Endothelial cell of coronary artery (primary cell): ENCODE results near the gene EHBP1L1. TPM values are rescaled to one million over a fixed set of nuclear protein-coding genes. Genes with fewer than 3 reads are reported as not detected.

Experiments
- total RNA-seq: library from RNA; depleted of rRNA; stranded (reverse); fragments of >200 nt; gene quantifications from 2 replicates; pipeline ENCODE4 v1.2.3, GENCODE V29; 2014

The EHBP1L1 gene
- 27.8 and 58.7 TPM in 2 replicates for total RNA-seq

GRCh38 chr11:65575568-65576231 lies at the start of gene EHBP1L1:
Gene EHBP1L1, plus strand, starts transcription at chr11:65576053. Its CDS starts 250 bp downstream, at chr11:65576303.

GRCh38 chr11:65558002-65558929 lies 17.6 kb upstream of the EHBP1L1 start, which contains the start of gene LTBP3:
Gene LTBP3, minus strand, starts transcription at chr11:65558359. Its CDS starts 400 bp downstream, at chr11:65557959.

GRCh38 chr11:65569973-65570918 lies 5.6 kb upstream of the EHBP1L1 start, which contains the start of gene ZNRD2:
Gene ZNRD2, plus strand, starts transcription at chr11:65570477. Its CDS starts 15 bp downstream, at chr11:65570492.

GRCh38 chr11:65572356-65573051 lies 3.3 kb upstream of the EHBP1L1 start, which contains the start of gene FAM89B:
Gene FAM89B, plus strand, starts transcription at chr11:65572538. Its CDS starts 132 bp downstream, at chr11:65572670.

GRCh38 chr11:65595543-65596281 lies 19.9 kb downstream of the EHBP1L1 start, which contains the start of gene KCNK7:
Gene KCNK7, minus strand, starts transcription at chr11:65595800. Its CDS starts 28 bp downstream, at chr11:65595772.

GRCh38 chr11:65615229-65615949 lies 39.5 kb downstream of the EHBP1L1 start, which contains the start of gene PCNX3:
Gene PCNX3, plus strand, starts transcription at chr11:65615776. Its CDS starts 536 bp downstream, at chr11:65616312.

GRCh38 chr11:65637794-65638419 lies 62.1 kb downstream of the EHBP1L1 start, which contains the start of gene SIPA1:
Gene SIPA1, plus strand, starts transcription at chr11:65638101. Its CDS starts 2,821 bp downstream, at chr11:65640922.

Other genes starting within 250 kb of the EHBP1L1 start
- gene DPF2, start 242.2 kb upstream of the EHBP1L1 start, total RNA-seq: 24.2 and 27.9 TPM in 2 replicates
- 0.09 and 0.27 TPM in 2 replicates for gene TIGD3, start 221.3 kb upstream of the EHBP1L1 start, total RNA-seq
- 0.75 and 0.90 TPM in 2 replicates for gene SLC25A45, start 193.4 kb upstream of the EHBP1L1 start, total RNA-seq
- 57.5 and 58.2 TPM in 2 replicates for gene FRMD8, start 189.4 kb upstream of the EHBP1L1 start, total RNA-seq
- 78.3 and 264 TPM in 2 replicates for gene NEAT1, start 153.3 kb upstream of the EHBP1L1 start, total RNA-seq
- gene MALAT1, start 77.0 kb upstream of the EHBP1L1 start, total RNA-seq: 3,896 and 9,461 TPM in 2 replicates
- 64.0 and 70.9 TPM in 2 replicates for gene SCYL1, start 51.0 kb upstream of the EHBP1L1 start, total RNA-seq
- gene LTBP3, start 17.7 kb upstream of the EHBP1L1 start, total RNA-seq: 22.0 and 64.9 TPM in 2 replicates
- gene ZNRD2, start 5.6 kb upstream of the EHBP1L1 start, total RNA-seq: 46.6 and 57.7 TPM in 2 replicates
- gene FAM89B, start 3.5 kb upstream of the EHBP1L1 start, total RNA-seq: 17.2 and 22.1 TPM in 2 replicates
- 0.18 and 0.47 TPM in 2 replicates for gene KCNK7, start 19.7 kb downstream of the EHBP1L1 start, total RNA-seq
- 76.3 and 82.1 TPM in 2 replicates for gene MAP3K11, start 38.2 kb downstream of the EHBP1L1 start, total RNA-seq
- gene PCNX3, start 39.7 kb downstream of the EHBP1L1 start, total RNA-seq: 12.2 and 17.9 TPM in 2 replicates
- gene SIPA1, start 62.0 kb downstream of the EHBP1L1 start, total RNA-seq: 44.3 and 58.9 TPM in 2 replicates
- gene RELA, start 86.9 kb downstream of the EHBP1L1 start, total RNA-seq: 16.1 and 26.0 TPM in 2 replicates
- gene KAT5, start 136.2 kb downstream of the EHBP1L1 start, total RNA-seq: 37.5 and 39.5 TPM in 2 replicates
- 47.5 and 48.0 TPM in 2 replicates for gene RNASEH2C, start 144.7 kb downstream of the EHBP1L1 start, total RNA-seq
- gene AP5B1, start 204.9 kb downstream of the EHBP1L1 start, total RNA-seq: 5.5 and 8.0 TPM in 2 replicates
- not detected in 2 replicates for gene OVOL1, start 211.0 kb downstream of the EHBP1L1 start, total RNA-seq